ENCODE measurements around the gene CAPZB.

Gene CAPZB

DNA sequence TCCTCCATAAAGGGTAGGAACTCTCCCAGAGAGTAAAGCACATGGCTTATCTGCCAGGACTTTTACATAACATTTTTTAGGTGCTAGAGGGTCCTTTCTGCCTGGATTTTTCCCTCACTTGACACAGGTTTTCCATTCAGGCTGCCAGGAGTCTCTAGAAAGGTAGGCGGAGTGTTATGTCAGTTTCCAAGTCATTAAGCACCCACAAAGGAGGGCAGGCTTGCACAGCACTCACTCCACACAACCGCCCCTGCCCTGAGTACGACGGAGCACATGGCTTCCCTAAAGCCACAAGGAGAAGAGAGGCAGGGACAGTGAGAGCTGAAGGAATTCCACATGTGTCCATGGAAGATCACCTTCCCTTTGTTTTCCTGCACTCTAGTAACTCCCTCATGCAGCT is 55.7 kb downstream of the CAPZB start:
- no peak for DNase-seq (ENCODE audit: low read depth)

DNA sequence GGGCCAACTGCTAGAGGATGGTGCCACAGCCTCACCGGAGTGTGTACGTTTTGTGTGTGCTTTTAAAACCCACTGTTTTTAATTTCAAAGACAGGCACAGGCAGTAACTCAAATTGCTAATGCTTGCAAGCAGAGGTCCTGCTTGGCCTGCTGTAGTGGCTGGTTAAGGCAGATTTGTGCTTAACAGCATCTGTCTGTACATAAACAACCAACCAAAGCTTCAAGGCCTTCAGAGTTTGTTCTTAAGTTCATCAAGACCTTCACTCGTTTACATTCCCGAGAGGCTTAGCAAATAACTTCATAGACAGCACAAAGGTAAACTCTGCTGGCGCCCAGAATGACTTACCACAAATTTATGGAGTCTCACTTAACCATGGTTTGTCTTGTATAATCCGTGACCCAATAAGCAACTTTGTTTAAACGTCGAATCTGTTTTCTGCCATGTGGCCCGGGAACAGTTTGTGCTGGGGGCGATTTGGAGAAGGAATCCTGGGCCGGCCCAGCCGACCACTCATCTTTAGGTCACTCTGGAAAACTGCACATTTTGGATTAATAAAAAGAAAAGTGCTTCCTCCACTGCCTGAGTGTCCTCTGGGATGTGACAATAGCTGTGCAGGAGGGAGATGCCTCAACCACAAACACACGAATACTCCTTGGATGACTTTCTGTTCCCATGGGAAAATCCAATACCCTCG is 58.1 kb downstream of the CAPZB start:
- DNase-seq (ENCODE audit: low read depth): no peak

- DNase-seq (ENCODE audit: low read depth): no peak
Measured at GRCh38 chr1:19426294-19427086, 58.8 kb downstream of the CAPZB start.

DNA sequence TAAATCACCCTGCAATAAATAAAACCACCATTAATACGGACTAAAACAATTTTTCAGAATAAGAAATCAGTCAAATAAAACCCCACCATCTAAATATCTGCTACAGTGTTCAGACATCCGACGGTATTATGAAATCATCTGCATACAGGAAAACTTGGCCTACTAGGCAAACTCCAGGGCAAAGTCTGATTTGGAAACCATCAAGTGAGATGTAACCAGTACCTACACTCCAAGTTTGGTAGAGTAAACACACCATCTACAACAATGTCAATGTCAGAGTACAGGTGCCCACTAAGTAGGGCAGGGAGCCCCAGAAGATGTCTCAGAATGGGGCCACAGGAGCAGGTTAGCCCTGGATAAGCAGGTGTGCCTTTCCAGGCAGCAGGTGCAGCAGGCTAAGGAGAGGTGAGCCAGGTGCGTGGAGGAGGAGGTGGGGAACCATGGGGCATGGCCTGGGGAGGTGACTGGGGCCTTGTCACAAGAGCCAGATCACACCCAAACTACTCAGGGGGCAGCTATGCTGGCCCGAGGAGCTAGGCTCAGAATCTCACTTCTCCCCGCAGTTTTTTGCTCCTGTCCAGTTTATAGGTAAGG is 59.6 kb downstream of the CAPZB start:
- DNase-seq (ENCODE audit: low read depth): no peak

DNA sequence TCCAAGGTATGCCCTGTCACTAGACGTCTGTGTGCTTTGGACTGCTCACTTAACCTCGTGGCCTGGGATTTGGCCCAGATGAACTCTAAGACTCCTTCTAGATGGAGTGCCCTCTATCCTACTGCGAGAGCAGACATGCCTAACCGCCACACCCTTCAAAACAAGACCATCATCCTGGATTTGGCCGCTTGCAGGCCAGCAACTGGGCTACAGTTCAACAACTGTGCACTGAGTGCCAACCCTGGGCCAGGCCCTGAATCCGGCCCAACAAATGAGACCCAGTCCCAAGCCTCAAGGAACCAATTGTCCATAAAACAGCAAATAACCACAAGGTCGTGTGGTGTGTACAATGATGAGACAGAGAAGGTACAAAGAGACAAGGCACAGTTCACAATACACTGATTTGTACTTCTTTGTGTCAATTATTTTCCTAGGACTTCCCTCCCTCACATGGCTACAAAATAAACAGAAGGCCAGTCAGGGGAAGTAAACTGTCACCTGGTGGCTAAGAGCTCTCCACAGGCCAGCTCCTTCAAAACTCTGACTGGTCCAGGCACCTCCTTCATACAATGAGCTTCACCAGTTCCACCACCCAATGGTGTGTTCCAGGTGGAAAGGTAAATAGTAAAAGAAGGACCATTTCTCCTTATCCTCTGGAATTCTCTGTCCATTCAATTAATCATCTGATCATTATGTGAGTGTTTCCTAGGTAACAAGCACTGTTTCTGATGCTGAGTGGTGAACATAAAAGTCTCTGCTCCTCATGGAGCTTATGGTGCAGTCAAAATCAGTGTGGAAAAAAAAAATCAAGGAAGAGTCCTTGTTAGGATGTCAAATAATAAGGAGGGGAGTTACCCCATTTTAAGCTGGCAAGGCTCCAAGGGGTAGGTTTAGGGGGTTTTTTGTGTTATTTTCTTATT is 60.4 kb downstream of the CAPZB start:
- DNase-seq (ENCODE audit: low read depth): no peak

DNA sequence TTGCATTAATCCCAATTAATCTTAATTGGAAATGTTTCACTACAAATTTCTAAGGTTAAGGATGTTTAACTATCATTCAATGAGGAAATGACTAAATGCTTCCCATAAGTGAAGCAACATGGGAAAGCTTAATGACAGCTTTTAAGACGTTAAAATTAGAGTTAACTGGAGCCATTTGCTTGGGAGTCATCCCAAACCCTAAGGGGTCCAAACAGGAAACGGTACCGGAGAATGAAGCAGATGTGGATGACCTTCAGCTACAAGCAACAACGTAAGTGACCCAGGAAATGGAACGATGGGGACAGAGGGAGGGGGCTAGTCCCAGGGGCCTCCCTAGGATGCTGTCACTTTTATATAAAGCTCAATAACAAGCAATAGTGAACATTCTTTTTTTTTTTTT is 62.2 kb downstream of the CAPZB start:
- no peak for DNase-seq (ENCODE audit: low read depth)

- no peak for DNase-seq (ENCODE audit: low read depth)
Measured at GRCh38 chr1:19421365-19421764, 64.0 kb downstream of the CAPZB start.

- DNase-seq (ENCODE audit: low read depth): no peak
Measured at GRCh38 chr1:19420606-19421005, 64.7 kb downstream of the CAPZB start.

- DNase-seq (ENCODE audit: low read depth): no peak
Measured at GRCh38 chr1:19419691-19420090, 65.6 kb downstream of the CAPZB start.

DNA sequence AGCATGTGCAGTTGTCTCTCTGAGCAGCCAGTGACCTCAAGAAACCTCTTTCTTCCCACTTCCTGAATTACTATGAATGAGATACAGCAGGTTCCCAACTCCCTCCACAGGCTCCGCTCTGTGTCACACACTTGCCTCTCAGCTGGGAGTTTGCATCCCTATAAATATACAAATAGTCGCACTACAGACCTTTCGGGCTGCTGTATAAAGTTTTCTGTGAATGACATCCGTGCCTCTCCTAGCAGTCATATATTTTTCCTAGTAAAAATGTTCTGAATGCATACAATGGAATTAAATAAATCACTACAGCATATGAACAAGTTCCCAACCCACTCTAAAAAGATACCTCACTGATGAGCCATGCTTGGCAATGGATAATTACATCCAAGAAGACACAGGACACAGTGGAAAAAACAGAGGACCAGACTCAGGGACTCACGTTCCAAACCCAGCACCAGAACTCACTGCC is 66.8 kb downstream of the CAPZB start:
- DNase-seq (ENCODE audit: low read depth): no peak

DNA sequence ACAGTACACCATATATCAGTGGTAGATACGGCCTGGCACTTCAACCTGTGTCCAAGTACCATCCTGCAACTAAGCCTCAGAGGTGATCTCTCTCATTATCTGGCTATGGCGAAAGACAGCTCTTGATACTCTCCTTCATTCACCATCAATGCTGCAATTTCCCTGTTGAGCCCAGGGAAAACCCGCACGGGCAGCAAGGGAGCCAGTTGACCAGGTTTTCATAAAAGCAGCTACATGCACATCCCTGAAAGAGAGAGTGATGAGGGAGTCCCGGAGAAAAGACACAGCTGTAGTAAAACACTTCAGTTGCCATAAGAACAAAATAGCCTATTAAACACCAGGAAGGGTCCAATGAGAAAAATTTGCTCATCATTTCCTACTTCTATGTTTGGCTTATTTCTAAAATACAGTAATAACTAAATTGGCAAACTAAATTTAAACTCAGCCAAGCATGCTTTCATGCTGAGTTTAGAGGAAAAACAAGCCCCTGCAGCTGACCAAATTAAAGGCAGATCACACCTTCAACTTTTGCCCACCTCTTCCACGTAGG is 68.3 kb downstream of the CAPZB start:
- no peak for DNase-seq (ENCODE audit: low read depth)

- no peak for DNase-seq (ENCODE audit: low read depth)
Measured at GRCh38 chr1:19416145-19416544, 69.2 kb downstream of the CAPZB start.

- DNase-seq (ENCODE audit: low read depth): no peak
Measured at GRCh38 chr1:19414515-19415121, 70.7 kb downstream of the CAPZB start.

DNA sequence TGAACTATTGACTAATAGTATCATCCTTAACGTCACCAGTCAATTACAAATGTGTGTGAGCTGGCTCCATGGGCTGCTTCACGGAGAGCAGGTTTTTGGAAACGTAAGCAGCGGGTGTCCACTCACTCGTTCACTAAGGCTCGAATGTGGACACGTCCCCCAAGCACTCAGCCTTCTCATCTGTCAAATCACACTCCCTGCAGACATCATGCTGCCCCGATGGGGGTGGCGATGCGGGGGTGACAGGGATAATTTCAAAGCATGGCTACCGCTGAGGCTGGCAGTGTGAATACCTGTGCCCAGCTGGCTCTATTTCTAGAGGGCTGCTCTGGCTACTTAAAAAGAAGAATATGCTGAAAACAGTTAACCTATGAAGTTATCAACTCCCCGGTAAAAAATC is 71.3 kb downstream of the CAPZB start:
- DNase-seq (ENCODE audit: low read depth): no peak

GRCh38 chr1:19412654-19413053 is 72.7 kb downstream of the CAPZB start:
- DNase-seq (ENCODE audit: low read depth): no peak

DNA sequence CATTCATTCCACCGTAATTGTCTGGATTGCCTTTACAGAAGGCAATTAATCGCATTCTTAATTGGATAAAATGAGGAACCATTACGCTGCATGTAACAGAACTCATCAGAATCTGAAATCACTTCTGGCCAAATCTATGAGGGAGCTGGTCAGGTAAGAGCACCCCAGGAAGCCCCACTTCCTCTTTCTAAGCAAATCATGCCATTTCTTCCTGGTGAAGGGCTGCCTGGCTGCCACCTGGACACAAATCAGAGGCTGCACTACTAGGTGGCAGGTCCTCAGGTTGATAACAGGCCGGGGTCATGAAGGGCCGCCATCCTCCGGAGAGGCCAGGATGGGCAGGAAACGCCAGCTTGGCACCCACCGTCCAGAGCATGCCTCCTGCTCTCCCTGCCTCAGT is 73.7 kb downstream of the CAPZB start:
- no peak for DNase-seq (ENCODE audit: low read depth)

DNA sequence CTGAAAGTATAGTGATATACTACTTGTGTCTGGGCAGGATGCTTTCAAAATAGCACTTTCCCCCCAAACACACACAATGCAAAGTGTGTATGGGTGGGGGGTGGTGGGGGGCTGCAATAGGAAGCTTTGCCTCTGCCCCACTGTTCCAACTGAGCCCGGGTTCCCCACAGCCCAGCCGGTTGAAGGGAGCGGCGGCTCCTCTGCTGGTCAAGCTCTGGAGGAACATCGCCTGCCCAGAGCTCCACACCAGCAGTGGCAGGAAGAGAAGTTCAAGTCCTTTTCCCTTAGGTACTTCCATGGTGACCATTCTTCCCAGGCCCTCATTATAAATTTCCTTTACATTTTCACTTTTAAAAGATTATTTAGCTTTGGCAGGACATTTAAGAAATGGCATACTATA is 74.9 kb downstream of the CAPZB start:
- no peak for DNase-seq (ENCODE audit: low read depth)

GRCh38 chr1:19409477-19410341 is 75.6 kb downstream of the CAPZB start:
- no peak for DNase-seq (ENCODE audit: low read depth)

DNA sequence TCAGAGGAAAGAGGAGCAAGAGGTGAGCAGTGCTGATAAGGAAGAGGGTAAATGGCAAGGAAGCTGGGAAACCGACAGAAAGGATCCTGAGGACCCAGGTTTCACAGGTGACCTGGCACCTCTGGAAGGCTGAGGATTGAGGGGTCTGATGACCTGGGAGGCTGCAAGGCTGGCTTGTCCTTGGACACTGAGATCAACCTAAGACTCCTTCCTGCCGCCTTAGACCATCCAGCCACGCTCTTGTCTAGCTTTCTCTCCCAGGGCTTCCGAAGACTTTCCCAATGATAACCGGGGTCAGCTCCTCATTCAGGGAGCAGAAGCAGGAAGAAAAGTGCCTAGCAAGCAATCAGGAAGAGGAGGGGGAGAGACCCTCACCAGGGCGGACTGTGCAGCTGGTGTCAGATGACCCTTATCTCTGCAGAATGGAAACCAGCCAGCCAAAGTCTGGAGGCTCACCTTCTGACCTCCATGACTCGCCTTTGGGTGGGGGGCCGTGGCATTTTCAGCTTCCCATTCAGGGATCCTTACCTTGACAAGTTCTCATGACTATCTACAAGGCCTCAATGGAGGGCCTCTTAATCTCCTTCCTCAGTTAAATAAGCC is 77.7 kb downstream of the CAPZB start:
- no peak for DNase-seq (ENCODE audit: low read depth)

GRCh38 chr1:19406680-19407079 is 78.7 kb downstream of the CAPZB start:
- no peak for DNase-seq (ENCODE audit: low read depth)

All from stimulated activated CD8-positive, alpha-beta memory T cell treated with anti-CD3 and anti-CD28 coated beads, Interleukin-7, amount 100 ng/mL, for 24 hours (primary cell).